Activated CD8-positive, alpha-beta memory T cell treated with anti-CD3 and anti-CD28 coated beads, Interleukin-2, amount 50 U/mL, for 24 hours (primary cell): ENCODE results near the gene RUBCNL.
"Not testable (repeated sequence)": the region's sequence is repeated elsewhere in the genome, so short reads cannot be mapped to it uniquely, and the experiment has no call there.

ENCODE experiments used
- DNase-seq: peaks from one replicate; pipeline ENCODE4 v3.0.0-alpha.2; 2020; ENCODE audit errors: extremely low read depth

The RUBCNL gene

GRCh38 chr13:46387064-46387851, at the start of gene RUBCNL:
Gene RUBCNL, minus strand, starts transcription at chr13:46387252. Its CDS starts 14,777 bp downstream, at chr13:46372475.
- DNase-seq: no peak

GRCh38 chr13:46429558-46429957, 42.5 kb upstream of the RUBCNL start:
- not testable (repeated sequence) for DNase-seq

GRCh38 chr13:46405457-46405856, 18.4 kb upstream of the RUBCNL start:
- DNase-seq: no peak

GRCh38 chr13:46404733-46405100, 17.7 kb upstream of the RUBCNL start:
- DNase-seq: no peak

- no peak for DNase-seq
Measured at GRCh38 chr13:46403851-46404732, 17.0 kb upstream of the RUBCNL start.

- DNase-seq: no peak
Measured at GRCh38 chr13:46402178-46402577, 15.1 kb upstream of the RUBCNL start.

GRCh38 chr13:46401432-46401831, 14.4 kb upstream of the RUBCNL start:
- DNase-seq: no peak

- no peak for DNase-seq
Measured at GRCh38 chr13:46396341-46396740, 9.3 kb upstream of the RUBCNL start.

GRCh38 chr13:46392967-46393366, 5.9 kb upstream of the RUBCNL start:
- no peak for DNase-seq

GRCh38 chr13:46389457-46390451, 2.7 kb upstream of the RUBCNL start:
- no peak for DNase-seq

- no peak for DNase-seq
Measured at GRCh38 chr13:46388846-46389245, 1.8 kb upstream of the RUBCNL start.

GRCh38 chr13:46388308-46388707, 1.3 kb upstream of the RUBCNL start:
- DNase-seq: no peak

GRCh38 chr13:46386392-46387063, 524 bp downstream of the RUBCNL start:
- DNase-seq: no peak

- DNase-seq: no peak
Measured at GRCh38 chr13:46385946-46386345, 1.1 kb downstream of the RUBCNL start.

GRCh38 chr13:46383383-46383782, 3.7 kb downstream of the RUBCNL start:
- no peak for DNase-seq

- DNase-seq: no peak
Measured at GRCh38 chr13:46382224-46382623, 4.8 kb downstream of the RUBCNL start.

- DNase-seq: no peak
Measured at GRCh38 chr13:46380242-46380641, 6.8 kb downstream of the RUBCNL start.

GRCh38 chr13:46379611-46380010, 7.4 kb downstream of the RUBCNL start:
- DNase-seq: no peak

- no peak for DNase-seq
Measured at GRCh38 chr13:46378411-46378810, 8.6 kb downstream of the RUBCNL start.

GRCh38 chr13:46377554-46377953, 9.5 kb downstream of the RUBCNL start:
- no peak for DNase-seq

- DNase-seq: no peak
Measured at GRCh38 chr13:46374710-46375109, 12.3 kb downstream of the RUBCNL start.
